ENCODE data around the gene HASPIN. TPM values are rescaled to one million over a fixed set of nuclear protein-coding genes. Genes with fewer than 3 reads are reported as not detected.

HASPIN gene
- polyA plus RNA-seq, 3 donors, result 0.05 TPM; not detected in 2

DNA sequence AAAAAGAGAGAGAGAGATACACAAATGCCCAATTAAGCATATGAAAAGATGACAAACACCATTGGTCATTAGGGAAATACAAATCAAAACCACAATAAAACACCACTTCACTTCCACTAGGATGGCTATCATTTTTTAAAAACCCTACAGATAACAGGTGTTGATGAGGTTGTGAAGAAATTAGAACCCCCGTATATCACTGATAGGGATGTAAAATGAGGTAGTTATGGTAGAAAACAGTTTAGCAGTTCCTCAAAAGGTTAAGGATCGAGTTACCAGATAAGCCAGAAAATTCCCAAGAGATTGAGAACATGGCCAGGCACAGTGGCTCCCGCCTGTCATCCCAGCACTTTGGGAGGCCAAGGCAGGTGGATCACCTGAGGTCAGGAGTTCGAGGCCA lies 30.6 kb upstream of the HASPIN start:
- H3K9ac ChIP-seq (ENCODE audit: insufficient read depth, low read length, poor library complexity, severe bottlenecking), result no peak overlapping the region
- H3K27me3 ChIP-seq (ENCODE audit: control insufficient read depth in 2 of 2, insufficient read depth in 2 of 2, low read length in 2 of 2), result peaks cover 0 to 15% of the 10 kb centered on the region in 2 donors
- no peaks in the 10 kb centered on the region for H3K79me2 ChIP-seq (ENCODE audit: insufficient read depth, low read length)
- no peak overlapping the region for H3K27ac Mint-ChIP-seq
- no peaks in the 10 kb centered on the region for H3K36me3 ChIP-seq (replicated peaks in 1 of 2; ENCODE audit: control insufficient read depth in 1 of 2, insufficient read depth in 2 of 2, low read length in 2 of 2)
- H3K27me3 Mint-ChIP-seq (ENCODE audit: low read depth in 3 of 3), result peaks cover 12 to 31% (median 29%) of the 10 kb centered on the region in 3 donors
- H3K4me3 ChIP-seq (replicated peaks in 1 of 3; ENCODE audit: low read depth in 2 of 3, low read length in 3 of 3), result no peak overlapping the region
- intact Hi-C loops (cut with micrococcal nuclease), result no loop called here
- peaks cover 0 to 12% (median 5%) of the 10 kb centered on the region in 7 donors for H3K9me3 Mint-ChIP-seq
- no peak overlapping the region for H3K27ac ChIP-seq (ENCODE audit: low read depth in 1 of 2, low read length in 2 of 2)
- no peaks in the 10 kb centered on the region for H4K20me1 ChIP-seq (ENCODE audit: insufficient read depth, low read length)
- peaks cover 21% of the 10 kb centered on the region for H3K4me1 Mint-ChIP-seq
- no peak overlapping the region for H3K4me3 Mint-ChIP-seq
- TF ChIP-seq, protein P1, sequence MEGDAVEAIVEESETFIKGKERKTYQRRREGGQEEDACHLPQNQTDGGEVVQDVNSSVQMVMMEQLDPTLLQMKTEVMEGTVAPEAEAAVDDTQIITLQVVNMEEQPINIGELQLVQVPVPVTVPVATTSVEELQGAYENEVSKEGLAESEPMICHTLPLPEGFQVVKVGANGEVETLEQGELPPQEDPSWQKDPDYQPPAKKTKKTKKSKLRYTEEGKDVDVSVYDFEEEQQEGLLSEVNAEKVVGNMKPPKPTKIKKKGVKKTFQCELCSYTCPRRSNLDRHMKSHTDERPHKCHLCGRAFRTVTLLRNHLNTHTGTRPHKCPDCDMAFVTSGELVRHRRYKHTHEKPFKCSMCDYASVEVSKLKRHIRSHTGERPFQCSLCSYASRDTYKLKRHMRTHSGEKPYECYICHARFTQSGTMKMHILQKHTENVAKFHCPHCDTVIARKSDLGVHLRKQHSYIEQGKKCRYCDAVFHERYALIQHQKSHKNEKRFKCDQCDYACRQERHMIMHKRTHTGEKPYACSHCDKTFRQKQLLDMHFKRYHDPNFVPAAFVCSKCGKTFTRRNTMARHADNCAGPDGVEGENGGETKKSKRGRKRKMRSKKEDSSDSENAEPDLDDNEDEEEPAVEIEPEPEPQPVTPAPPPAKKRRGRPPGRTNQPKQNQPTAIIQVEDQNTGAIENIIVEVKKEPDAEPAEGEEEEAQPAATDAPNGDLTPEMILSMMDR (IDR thresholded peaks at IDR 0.05), result no peak
- H3K4me2 ChIP-seq (replicated peaks; ENCODE audit: extremely low read depth, low read length, poor library complexity, severe bottlenecking), result no peak overlapping the region
- 100% methylated on average over 2 of the region's 4 CpGs for WGBS (ENCODE audit: insufficient coverage)
- DNase-seq, result no peak
- H3K9me3 ChIP-seq (replicated peaks in 1 of 2; ENCODE audit: control insufficient read depth in 1 of 2, insufficient read depth in 1 of 2, low read length in 2 of 2), result peaks cover 0 to 6% of the 10 kb centered on the region in 2 donors
- no peak overlapping the region for H2AFZ ChIP-seq (ENCODE audit: insufficient read depth, low read depth, low read length, poor library complexity, severe bottlenecking)
- H3K36me3 Mint-ChIP-seq, result peaks cover 0 to 1% of the 10 kb centered on the region in 2 donors
- H3K4me1 ChIP-seq (ENCODE audit: control insufficient read depth in 1 of 2, insufficient read depth in 2 of 2, low read length in 2 of 2), result peaks cover 16 to 23% of the 10 kb centered on the region in 2 donors

GRCh38 chr17:3693829-3694231 lies 29.9 kb upstream of the HASPIN start:
- no peaks in the 10 kb centered on the region for H4K20me1 ChIP-seq (ENCODE audit: insufficient read depth, low read length)
- no peak for DNase-seq
- peak overlapping the region in 1 of 7 donors; percentile 61 for H3K27ac Mint-ChIP-seq
- no peak overlapping the region for H3K4me2 ChIP-seq (replicated peaks; ENCODE audit: extremely low read depth, low read length, poor library complexity, severe bottlenecking)
- H3K27me3 ChIP-seq (ENCODE audit: control insufficient read depth in 2 of 2, insufficient read depth in 2 of 2, low read length in 2 of 2), result peaks cover 0 to 15% of the 10 kb centered on the region in 2 donors
- H3K9me3 ChIP-seq (replicated peaks in 1 of 2; ENCODE audit: control insufficient read depth in 1 of 2, insufficient read depth in 1 of 2, low read length in 2 of 2), result peaks cover 0 to 9% of the 10 kb centered on the region in 2 donors
- TF ChIP-seq, protein P1 (IDR thresholded peaks at IDR 0.05), result no peak
- no peaks in the 10 kb centered on the region for H3K36me3 ChIP-seq (replicated peaks in 1 of 2; ENCODE audit: control insufficient read depth in 1 of 2, insufficient read depth in 2 of 2, low read length in 2 of 2)
- peaks cover 16 to 23% of the 10 kb centered on the region in 2 donors for H3K4me1 ChIP-seq (ENCODE audit: control insufficient read depth in 1 of 2, insufficient read depth in 2 of 2, low read length in 2 of 2)
- intact Hi-C loops (cut with micrococcal nuclease), result no loop called here
- no peak overlapping the region for H3K27ac ChIP-seq (ENCODE audit: low read depth in 1 of 2, low read length in 2 of 2)
- no peak overlapping the region for H3K4me3 ChIP-seq (replicated peaks in 1 of 3; ENCODE audit: low read depth in 2 of 3, low read length in 3 of 3)
- H3K9ac ChIP-seq (ENCODE audit: insufficient read depth, low read length, poor library complexity, severe bottlenecking), result no peak overlapping the region
- H2AFZ ChIP-seq (ENCODE audit: insufficient read depth, low read depth, low read length, poor library complexity, severe bottlenecking), result no peak overlapping the region
- H3K27me3 Mint-ChIP-seq (ENCODE audit: low read depth in 3 of 3), result peaks cover 14 to 32% (median 31%) of the 10 kb centered on the region in 3 donors
- H3K9me3 Mint-ChIP-seq, result peaks cover 0 to 18% (median 8%) of the 10 kb centered on the region in 7 donors
- WGBS (ENCODE audit: insufficient coverage), result no CpG with 5 or more reads among the region's 9 CpGs
- no peak overlapping the region for H3K4me3 Mint-ChIP-seq
- H3K36me3 Mint-ChIP-seq, result peaks cover 0 to 1% of the 10 kb centered on the region in 2 donors
- peaks cover 21% of the 10 kb centered on the region for H3K4me1 Mint-ChIP-seq
- H3K79me2 ChIP-seq (ENCODE audit: insufficient read depth, low read length), result no peaks in the 10 kb centered on the region

All from CD14-positive monocyte (primary cell).